CD4-positive, alpha-beta T cell treated with Interferon gamma for 1 hour (primary cell): Measurements from ENCODE around the gene MPPED1.
A peak's percentile ranks its signal among the peaks of the same experiment; 100 is the strongest.

Source experiments
- DNase-seq: peaks from one replicate; pipeline ENCODE4 v3.0.0-alpha.2; 2020

Gene MPPED1

DNA sequence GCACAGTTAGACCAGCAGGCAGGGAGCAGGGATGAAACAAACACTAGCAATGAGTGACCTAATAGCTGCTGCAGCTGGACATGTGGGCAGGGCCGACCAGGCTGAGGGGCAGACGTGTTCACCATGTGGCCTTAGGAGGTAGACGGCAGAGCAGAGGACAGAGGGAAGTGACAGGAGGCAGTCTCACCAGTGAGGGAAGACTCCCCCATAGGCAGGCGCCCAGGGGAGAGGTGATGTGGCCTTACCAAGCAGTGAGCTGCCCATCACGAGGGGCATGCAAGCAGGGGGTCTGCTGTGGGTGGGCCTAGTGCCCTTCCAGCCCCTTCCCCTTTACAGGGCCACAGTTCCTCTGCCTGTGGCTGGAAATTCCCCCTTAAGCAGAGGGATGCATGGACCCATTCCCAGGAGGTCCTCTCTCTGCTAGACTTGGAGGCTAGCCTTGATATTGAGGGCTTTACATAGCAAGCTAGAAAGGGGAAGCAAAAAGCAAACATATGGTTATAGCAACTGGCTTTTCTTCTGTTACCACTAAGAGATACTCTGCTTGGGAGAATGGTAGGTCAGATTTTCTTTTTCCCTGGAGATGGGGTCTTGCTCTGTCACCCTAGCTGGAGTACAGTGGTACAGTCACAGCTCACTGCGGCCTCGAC lies 67.6 kb downstream of the MPPED1 start:
- no peak for DNase-seq

DNA sequence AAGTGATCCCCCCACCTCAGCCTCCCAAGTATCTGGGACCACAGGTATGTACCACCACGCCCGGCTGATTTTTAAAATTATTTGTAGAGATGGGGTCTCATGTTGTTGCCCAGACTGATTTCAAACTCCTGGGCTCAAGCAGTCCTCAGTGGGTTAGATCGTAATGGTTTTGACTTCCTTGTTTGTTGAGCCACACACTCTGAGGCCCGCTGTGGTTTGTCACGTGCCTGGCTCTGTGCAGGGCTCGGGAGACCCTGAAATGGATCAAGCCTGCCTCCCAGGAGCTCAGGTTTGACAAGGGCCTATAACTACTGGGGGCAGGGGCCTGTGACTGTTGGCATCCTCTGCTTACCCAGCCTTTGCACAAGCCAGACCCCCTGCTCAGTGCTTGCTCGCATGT lies 68.1 kb downstream of the MPPED1 start:
- no peak for DNase-seq

GRCh38 chr22:43481568-43482317 lies 69.9 kb downstream of the MPPED1 start:
- DNase-seq = peak; percentile 27

- DNase-seq = no peak
Measured at GRCh38 chr22:43482318-43482625, 70.5 kb downstream of the MPPED1 start.

DNA sequence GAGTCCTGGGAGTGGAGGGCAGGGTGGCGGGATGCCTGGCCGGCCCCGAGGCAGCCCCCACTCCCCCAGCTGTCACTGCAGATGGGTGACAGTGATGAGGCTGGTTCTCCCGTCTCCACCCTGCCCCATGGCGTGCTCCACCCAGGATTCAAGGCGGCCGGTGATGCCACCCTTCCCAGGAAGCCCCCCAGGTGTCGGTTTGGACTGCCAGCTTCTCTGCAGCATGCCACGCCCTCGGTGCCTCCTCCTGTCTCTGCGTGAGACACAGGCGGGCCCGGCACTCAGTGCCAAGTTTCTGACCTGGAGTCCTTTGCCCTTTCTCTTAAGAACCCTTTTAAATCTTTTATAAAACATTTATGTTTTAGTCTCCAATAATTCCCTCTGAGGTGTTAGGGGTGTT lies 71.5 kb downstream of the MPPED1 start:
- DNase-seq = no peak

- DNase-seq = no peak
Measured at GRCh38 chr22:43483669-43484068, 71.9 kb downstream of the MPPED1 start.

DNA sequence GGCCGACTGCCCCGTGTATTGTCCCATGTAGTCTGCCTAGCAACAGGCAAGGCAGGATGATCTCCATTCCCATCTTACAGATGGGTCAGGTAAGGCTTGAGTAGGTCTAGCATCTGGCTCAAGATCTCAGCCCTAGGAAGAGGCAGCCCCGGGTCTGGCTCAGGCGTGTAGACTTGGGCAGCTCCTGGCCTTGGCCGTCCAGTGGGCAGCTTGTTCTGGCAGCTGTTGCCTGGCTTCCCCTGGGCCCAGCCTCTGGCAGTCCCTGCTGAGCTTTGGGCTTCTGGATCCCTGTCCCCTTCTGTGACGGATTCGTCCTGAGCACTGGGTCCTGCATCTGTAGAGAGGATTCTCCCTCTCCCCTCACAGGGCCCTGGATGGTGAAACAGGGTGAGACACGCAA lies 72.4 kb downstream of the MPPED1 start:
- DNase-seq = no peak

- DNase-seq = no peak
Measured at GRCh38 chr22:43485502-43486089, 73.8 kb downstream of the MPPED1 start.

GRCh38 chr22:43487311-43488030 lies 75.7 kb downstream of the MPPED1 start:
- no peak for DNase-seq

GRCh38 chr22:43488031-43488866 lies 76.4 kb downstream of the MPPED1 start:
- DNase-seq = no peak

GRCh38 chr22:43488937-43489336 lies 77.1 kb downstream of the MPPED1 start:
- DNase-seq = no peak

DNA sequence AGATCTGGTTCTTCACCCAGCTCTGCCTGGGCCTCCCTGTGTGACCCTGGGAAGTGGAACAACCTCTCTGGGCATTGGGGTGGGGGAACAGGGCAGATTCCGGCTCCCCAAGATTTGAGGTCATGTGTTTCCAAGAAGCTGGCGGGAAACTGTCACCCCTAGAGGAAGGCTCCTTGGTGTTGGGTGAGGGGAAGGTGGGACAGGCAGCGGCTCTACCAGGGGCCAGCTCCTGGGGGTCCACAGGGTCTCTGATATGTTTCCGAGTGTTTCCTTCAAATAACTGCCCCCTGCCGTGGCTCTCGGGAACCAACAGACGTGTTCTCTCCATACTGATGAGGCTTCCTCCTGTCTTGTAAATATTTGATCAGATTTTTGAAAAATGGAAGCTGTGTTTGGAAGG lies 78.5 kb downstream of the MPPED1 start:
- DNase-seq = no peak

DNA sequence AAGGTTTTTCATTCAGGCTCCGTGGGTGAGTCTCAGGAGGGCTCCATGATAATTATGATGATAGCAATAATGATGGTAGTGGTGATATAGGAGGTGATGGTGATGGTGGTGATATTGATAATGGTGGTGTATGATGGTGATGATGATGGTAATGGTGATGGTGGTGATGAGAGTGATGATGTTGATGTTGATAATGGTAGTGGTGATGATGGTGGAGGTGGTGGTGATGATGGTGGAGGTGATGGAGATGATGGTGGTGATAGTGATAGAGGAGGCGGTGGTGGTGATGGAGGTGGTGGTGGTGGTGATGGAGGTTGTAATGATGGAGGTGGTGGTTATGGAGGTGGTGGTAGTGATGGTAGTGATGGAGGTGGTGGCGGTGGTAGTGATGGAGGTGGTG lies 79.4 kb downstream of the MPPED1 start:
- DNase-seq = no peak

DNA sequence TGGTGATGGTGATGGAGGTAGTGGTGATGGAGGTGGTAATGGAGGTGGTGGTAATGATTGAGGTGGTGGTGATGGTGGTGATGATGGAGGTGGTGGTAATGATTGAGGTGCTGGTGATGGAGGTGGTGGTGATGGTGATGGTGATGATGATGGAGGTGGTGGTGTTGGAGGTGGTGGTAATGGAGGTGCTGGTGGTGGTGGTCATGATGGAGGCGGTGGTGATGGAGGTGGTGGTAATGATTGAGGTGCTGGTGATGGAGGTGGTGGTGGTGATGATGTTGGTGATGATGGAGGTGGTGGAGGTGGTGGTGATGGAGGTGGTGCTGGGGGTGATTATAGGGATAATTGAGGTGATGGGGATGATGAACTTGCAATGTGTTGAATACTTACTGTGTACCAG lies 79.9 kb downstream of the MPPED1 start:
- DNase-seq = no peak

- no peak for DNase-seq
Measured at GRCh38 chr22:43493297-43493696, 81.5 kb downstream of the MPPED1 start.

GRCh38 chr22:43497956-43498855 lies 86.4 kb downstream of the MPPED1 start:
- DNase-seq = no peak

DNA sequence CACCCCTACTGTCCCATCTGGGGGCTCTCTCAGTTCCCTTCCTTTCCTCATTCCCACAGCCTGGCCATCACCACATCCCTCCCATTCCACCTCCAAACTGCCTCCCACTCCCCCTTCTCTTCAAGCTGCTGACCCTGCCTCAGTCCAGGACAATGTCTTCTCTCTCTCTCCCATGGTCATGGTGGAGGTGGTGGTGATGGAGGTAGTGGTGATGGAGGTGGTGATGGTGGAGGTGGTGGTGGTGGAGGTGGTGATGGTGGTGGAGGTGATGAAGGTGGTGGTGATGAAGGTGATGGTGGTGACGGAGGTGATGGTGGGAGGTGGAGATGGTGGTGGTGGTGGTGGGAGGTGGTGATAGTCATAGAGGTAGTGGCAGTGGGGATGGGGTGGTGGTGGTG lies 87.0 kb downstream of the MPPED1 start:
- no peak for DNase-seq

DNA sequence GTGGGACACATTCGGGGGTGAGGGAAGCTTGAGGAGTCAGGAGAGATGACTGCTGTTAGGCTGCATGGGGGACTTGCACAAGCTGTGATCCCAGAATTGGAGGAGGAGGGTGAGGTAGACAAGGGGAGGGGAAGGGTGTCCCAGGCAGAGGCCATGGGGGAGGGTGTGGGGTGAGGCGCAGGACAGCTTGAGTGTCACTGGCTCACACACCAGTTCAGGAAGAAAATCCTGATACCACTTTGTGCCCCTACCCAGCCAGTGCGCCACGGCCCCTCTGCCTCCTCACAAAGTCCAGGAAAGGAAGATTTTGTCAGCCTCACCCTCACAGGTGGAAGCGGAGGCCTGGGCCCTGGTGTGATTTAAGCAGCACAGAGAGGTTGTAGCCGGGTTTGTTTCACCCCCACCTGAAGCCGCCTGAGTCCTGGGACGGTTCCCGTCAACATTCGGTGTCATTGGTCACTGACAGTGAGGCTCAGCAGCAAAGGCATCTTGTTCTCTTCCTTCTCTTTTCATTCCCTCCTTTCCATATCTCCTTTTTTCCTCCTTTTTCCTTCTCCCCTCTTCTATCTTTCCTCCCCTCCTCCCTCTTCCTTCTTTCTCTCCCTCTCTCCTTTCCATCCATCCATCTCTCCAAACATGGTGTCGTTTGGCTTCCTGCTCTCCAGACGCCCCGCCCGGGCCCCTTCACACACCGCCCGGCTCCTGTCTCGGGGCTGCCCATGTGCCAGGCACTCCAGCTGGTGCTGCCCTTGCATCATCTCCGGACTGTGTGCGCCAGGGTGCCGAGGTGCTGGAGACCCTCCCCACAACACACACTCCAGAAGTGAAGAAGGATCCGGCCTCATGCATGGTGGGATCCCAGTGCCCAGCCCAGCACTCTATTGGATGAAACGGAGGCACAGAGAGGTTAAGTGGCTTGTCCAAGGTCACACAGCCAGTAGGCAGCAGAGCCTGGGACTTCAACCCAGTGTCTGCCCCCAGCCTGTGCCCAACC lies 89.3 kb downstream of the MPPED1 start:
- DNase-seq = no peak

DNA sequence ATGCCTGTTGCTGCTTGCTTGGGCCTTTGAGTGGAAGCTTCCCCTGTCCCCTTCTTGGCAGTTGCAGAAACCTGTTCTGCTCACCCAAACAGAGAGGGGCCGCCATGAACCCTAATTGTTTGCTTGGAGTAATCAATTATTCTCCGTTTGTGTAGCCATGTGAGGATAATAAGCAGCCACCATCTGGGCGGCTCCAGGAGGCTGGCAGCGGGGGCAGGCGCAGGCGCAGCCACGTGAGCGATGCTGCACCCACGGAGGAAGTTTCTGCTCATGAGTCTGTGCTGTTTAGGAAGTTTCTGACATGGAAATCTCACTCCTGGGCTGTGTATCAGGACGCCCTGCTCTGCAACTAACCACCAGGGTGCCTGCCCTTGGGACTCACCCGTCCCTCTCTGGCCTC lies 90.1 kb downstream of the MPPED1 start:
- no peak for DNase-seq

- DNase-seq = no peak
Measured at GRCh38 chr22:43502306-43502874, 90.6 kb downstream of the MPPED1 start.
